Measurements from ENCODE around the gene EML1. TPM values are rescaled to one million over a fixed set of nuclear protein-coding genes. Genes with fewer than 3 reads are reported as not detected.

The EML1 gene
- total RNA-seq, 1 donor from 2014 or later = 39.5 TPM

GRCh38 chr14:99875836-99876235 is 82.6 kb downstream of the EML1 start:
- intact Hi-C loops (cut with DNase I) = no loop called here
- ATAC-seq (ENCODE audit: poor library complexity) = no peak
- no peak for DNase-seq

- DNase-seq = no peak
- intact Hi-C loops (cut with DNase I) = no loop called here
- no peak for ATAC-seq (ENCODE audit: poor library complexity)
These were observed 83.2 kb downstream of the EML1 start for GRCh38 chr14:99876406-99876805.

GRCh38 chr14:99878563-99878962 is 85.3 kb downstream of the EML1 start:
- peak; percentile 14 for ATAC-seq (ENCODE audit: poor library complexity)
- intact Hi-C loops (cut with DNase I) = no loop called here
- no peak for DNase-seq

GRCh38 chr14:99879401-99880295 is 86.4 kb downstream of the EML1 start:
- intact Hi-C loops (cut with DNase I) = loop anchor here (10.0 kb wide), 1 partner anchor 85 kb away; the partner anchor contains the start of gene EML1
- no peak for DNase-seq

GRCh38 chr14:99880651-99881420 is 87.6 kb downstream of the EML1 start:
- ATAC-seq (ENCODE audit: poor library complexity) (no peak), DNase-seq (no peak)
- intact Hi-C loops (cut with DNase I) = loop anchor here (10.0 kb wide), 1 partner anchor 86 kb away; the partner anchor contains the start of gene EML1

More at GRCh38 chr14:99879401-99880295, 86.4 kb downstream of the EML1 start:
- ATAC-seq (ENCODE audit: poor library complexity) = peak; percentile 48

GRCh38 chr14:99883866-99884650 is 90.8 kb downstream of the EML1 start:
- DNase-seq = no peak
- ATAC-seq (ENCODE audit: poor library complexity) = no peak
- intact Hi-C loops (cut with DNase I) = loop anchor here (2.0 to 10.0 kb wide), 2 partner anchors 89 to 153 kb away; partner anchors contain the start of gene EML1

GRCh38 chr14:99884834-99885648 is 91.8 kb downstream of the EML1 start:
- ATAC-seq (ENCODE audit: poor library complexity) (peak; percentile 92), DNase-seq (no peak)
- intact Hi-C loops (cut with DNase I) = loop anchor here (2.0 to 10.0 kb wide), 3 partner anchors 90 to 203 kb away; partner anchors contain the start of genes CYP46A1 and EML1

- intact Hi-C loops (cut with DNase I) = loop anchor here (2.0 to 10.0 kb wide), 3 partner anchors 91 to 203 kb away; partner anchors contain the start of genes CYP46A1 and EML1
- ATAC-seq (ENCODE audit: poor library complexity) = no peak
- no peak for DNase-seq
These were observed 92.4 kb downstream of the EML1 start for GRCh38 chr14:99885649-99885958.

- DNase-seq (no peak), ATAC-seq (ENCODE audit: poor library complexity) (no peak)
- intact Hi-C loops (cut with DNase I) = loop anchor here (5.0 to 10.0 kb wide), 2 partner anchors 93 to 205 kb away; partner anchors contain the start of genes CYP46A1 and EML1
These were observed 94.2 kb downstream of the EML1 start for GRCh38 chr14:99887407-99887806.

GRCh38 chr14:99888149-99888548 is 94.9 kb downstream of the EML1 start:
- ATAC-seq (ENCODE audit: poor library complexity) (no peak), DNase-seq (no peak)
- intact Hi-C loops (cut with DNase I) = loop anchor here (5.0 to 10.0 kb wide), 2 partner anchors 93 to 206 kb away; partner anchors contain the start of genes CYP46A1 and EML1

- intact Hi-C loops (cut with DNase I) = loop anchor here (5.0 to 10.0 kb wide), 2 partner anchors 94 to 207 kb away; partner anchors contain the start of genes CYP46A1 and EML1
- ATAC-seq (ENCODE audit: poor library complexity) = no peak
These were observed 96.1 kb downstream of the EML1 start for GRCh38 chr14:99889268-99889667.

GRCh38 chr14:99891266-99891665 is 98.1 kb downstream of the EML1 start:
- DNase-seq (no peak), ATAC-seq (ENCODE audit: poor library complexity) (no peak)
- intact Hi-C loops (cut with DNase I) = no loop called here

More at GRCh38 chr14:99889268-99889667, 96.1 kb downstream of the EML1 start:
- DNase-seq = no peak

- DNase-seq = no peak
- intact Hi-C loops (cut with DNase I) = no loop called here
- ATAC-seq (ENCODE audit: poor library complexity) = no peak
These were observed 98.7 kb downstream of the EML1 start for GRCh38 chr14:99891900-99892299.

- DNase-seq (no peak), ATAC-seq (ENCODE audit: poor library complexity) (no peak)
- intact Hi-C loops (cut with DNase I) = no loop called here
These were observed 99.2 kb downstream of the EML1 start for GRCh38 chr14:99892406-99892805.

- no peak for DNase-seq
- intact Hi-C loops (cut with DNase I) = no loop called here
- no peak for ATAC-seq (ENCODE audit: poor library complexity)
These were observed 103.1 kb downstream of the EML1 start for GRCh38 chr14:99896361-99896760.

- ATAC-seq (ENCODE audit: poor library complexity) (no peak), DNase-seq (no peak)
- intact Hi-C loops (cut with DNase I) = no loop called here
These were observed 106.5 kb downstream of the EML1 start for GRCh38 chr14:99899578-99900178.

- DNase-seq (no peak), ATAC-seq (ENCODE audit: poor library complexity) (no peak)
- intact Hi-C loops (cut with DNase I) = no loop called here
These were observed 109.7 kb downstream of the EML1 start for GRCh38 chr14:99902925-99903324.
